C4-2B (cell line): ENCODE data around the gene TAF8.

Experiments used
- ZFX ChIP-seq: fragments of 450-650 bp; IDR thresholded peaks from 2 replicates; pipeline ENCODE4 v1.6.1; 2017
- TF ChIP-seq, protein P1 (sequence below): fragments of 450-650 bp; conservative IDR thresholded peaks from 2 replicates; pipeline ENCODE4 v1.5.1; 2017; ENCODE audit warnings: mild to moderate bottlenecking

DNA sequence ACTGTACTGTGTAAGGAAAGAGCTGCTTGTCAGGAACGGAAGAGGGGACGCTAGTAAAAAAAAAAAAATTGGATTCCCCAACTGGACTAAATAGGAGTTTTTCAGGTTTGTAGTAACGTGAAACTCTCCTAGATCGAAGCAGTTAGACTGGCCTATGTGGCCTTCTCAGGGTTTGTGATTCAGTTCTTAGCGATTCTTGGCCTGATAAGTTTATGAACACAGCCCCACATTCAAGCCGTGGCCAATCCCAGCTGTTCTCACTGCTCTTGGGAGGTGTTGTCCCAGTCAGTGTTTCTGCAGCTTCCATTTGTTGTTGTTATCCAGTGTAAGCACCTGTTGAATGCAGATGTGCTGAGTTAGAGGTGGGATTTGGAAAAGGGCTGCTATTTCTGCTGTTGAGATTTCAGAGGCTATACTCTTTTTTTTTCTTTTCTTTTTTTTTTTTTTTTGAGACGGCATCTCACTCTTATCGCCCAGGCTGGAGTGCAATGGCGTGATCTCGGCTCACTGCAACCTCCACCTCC, 29.7 kb downstream of the TAF8 start:
- TF ChIP-seq, protein P1, sequence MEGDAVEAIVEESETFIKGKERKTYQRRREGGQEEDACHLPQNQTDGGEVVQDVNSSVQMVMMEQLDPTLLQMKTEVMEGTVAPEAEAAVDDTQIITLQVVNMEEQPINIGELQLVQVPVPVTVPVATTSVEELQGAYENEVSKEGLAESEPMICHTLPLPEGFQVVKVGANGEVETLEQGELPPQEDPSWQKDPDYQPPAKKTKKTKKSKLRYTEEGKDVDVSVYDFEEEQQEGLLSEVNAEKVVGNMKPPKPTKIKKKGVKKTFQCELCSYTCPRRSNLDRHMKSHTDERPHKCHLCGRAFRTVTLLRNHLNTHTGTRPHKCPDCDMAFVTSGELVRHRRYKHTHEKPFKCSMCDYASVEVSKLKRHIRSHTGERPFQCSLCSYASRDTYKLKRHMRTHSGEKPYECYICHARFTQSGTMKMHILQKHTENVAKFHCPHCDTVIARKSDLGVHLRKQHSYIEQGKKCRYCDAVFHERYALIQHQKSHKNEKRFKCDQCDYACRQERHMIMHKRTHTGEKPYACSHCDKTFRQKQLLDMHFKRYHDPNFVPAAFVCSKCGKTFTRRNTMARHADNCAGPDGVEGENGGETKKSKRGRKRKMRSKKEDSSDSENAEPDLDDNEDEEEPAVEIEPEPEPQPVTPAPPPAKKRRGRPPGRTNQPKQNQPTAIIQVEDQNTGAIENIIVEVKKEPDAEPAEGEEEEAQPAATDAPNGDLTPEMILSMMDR = no peak
- no peak for TF ChIP-seq ZFX
